Progenitor cell of endocrine pancreas (in vitro differentiated cells): Measurements from ENCODE around the gene OR56A5. TPM values are rescaled to one million over a fixed set of nuclear protein-coding genes. Genes with fewer than 3 reads are reported as not detected.
A peak's percentile ranks its signal among the peaks of the same experiment; 100 is the strongest.

Experiments used
- DNase-seq: peaks from one replicate; pipeline ENCODE4 v3.0.0; 2021; ENCODE audit warnings: low spot score; ENCODE audit not compliant: unreplicated experiment
- H3K27ac Mint-ChIP-seq: 2 replicates; pipeline ENCODE4 v1.8.0; 2021; ENCODE audit warnings: mild to moderate bottlenecking, moderate library complexity, mixed read lengths
- H3K27me3 Mint-ChIP-seq: 2 replicates; pipeline ENCODE4 v1.8.0; 2021; ENCODE audit warnings: mixed read lengths
- H3K36me3 Mint-ChIP-seq: 2 replicates; pipeline ENCODE4 v1.8.0; 2022; ENCODE audit warnings: mixed read lengths; ENCODE audit not compliant: insufficient read depth
- H3K4me1 Mint-ChIP-seq: 2 replicates; pipeline ENCODE4 v1.8.0; 2021; ENCODE audit warnings: low read depth, mixed read lengths
- H3K4me3 Mint-ChIP-seq: 2 replicates; pipeline ENCODE4 v1.8.0; 2021; ENCODE audit warnings: low read depth, mild to moderate bottlenecking, moderate library complexity, mixed read lengths
- H3K9me3 Mint-ChIP-seq: 2 replicates; pipeline ENCODE4 v1.8.0; 2021; ENCODE audit warnings: low read depth, mixed read lengths
- total RNA-seq: library from RNA; stranded (reverse); gene quantifications from 2 replicates; pipeline ENCODE4 v1.2.1, GENCODE V29; 2021
- TF ChIP-seq, protein P1 (sequence below): fragments of 200-600 bp; sonication (generic); IDR thresholded peaks from one replicate; pipeline ENCODE4 v1.5.0; 2021; ENCODE audit warnings: antibody characterized with exemption, mild to moderate bottlenecking; ENCODE audit not compliant: unreplicated experiment

The OR56A5 gene
- total RNA-seq, 1 donor from 2014 or later = not detected

DNA sequence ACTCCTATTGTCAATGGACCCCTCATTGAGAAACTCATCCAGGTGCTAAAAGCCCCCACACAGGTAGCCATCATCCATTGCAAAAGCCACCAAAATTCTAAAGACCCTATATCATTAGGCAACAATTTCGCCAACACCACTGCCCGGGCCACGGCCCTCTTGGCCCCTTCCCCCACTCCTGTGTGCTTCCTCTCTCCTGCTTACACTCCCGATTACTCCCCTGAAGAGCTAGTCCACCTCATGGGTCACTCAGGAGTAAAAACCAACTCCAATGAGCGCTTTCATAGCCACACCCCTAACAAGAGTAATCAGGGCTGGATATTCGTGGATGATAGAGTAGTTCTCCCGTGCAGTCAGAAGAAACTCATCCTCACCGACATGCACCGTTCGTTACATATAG is 35.2 kb downstream of the OR56A5 start:
- no peak overlapping the region for H3K4me3 Mint-ChIP-seq
- no peaks in the 10 kb centered on the region for H3K36me3 Mint-ChIP-seq
- TF ChIP-seq, protein P1, sequence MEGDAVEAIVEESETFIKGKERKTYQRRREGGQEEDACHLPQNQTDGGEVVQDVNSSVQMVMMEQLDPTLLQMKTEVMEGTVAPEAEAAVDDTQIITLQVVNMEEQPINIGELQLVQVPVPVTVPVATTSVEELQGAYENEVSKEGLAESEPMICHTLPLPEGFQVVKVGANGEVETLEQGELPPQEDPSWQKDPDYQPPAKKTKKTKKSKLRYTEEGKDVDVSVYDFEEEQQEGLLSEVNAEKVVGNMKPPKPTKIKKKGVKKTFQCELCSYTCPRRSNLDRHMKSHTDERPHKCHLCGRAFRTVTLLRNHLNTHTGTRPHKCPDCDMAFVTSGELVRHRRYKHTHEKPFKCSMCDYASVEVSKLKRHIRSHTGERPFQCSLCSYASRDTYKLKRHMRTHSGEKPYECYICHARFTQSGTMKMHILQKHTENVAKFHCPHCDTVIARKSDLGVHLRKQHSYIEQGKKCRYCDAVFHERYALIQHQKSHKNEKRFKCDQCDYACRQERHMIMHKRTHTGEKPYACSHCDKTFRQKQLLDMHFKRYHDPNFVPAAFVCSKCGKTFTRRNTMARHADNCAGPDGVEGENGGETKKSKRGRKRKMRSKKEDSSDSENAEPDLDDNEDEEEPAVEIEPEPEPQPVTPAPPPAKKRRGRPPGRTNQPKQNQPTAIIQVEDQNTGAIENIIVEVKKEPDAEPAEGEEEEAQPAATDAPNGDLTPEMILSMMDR = no peak
- no peak overlapping the region for H3K27ac Mint-ChIP-seq
- no peaks in the 10 kb centered on the region for H3K27me3 Mint-ChIP-seq
- H3K9me3 Mint-ChIP-seq = peaks cover 55% of the 10 kb centered on the region
- no peaks in the 10 kb centered on the region for H3K4me1 Mint-ChIP-seq
- DNase-seq = no peak

DNA sequence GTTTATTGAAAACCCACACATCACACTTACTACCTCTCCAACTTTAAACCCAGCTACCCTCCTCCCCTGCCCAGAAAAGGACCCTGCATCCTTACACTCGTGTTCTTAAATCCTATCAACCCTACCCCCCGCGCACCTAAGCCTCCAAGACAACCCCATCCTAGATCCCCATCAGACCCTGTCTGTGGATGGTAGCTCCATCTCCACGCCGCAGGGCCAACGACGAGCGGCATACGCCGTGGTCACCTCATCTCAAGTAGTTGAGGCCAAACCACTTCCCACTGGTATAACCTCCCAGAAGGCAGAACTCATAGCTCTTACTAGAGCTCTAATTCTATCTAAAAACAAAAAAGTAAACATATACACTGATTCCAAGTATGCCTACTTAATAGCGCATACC is 35.6 kb downstream of the OR56A5 start:
- H3K9me3 Mint-ChIP-seq = peaks cover 51% of the 10 kb centered on the region
- H3K27me3 Mint-ChIP-seq = no peaks in the 10 kb centered on the region
- TF ChIP-seq, protein P1 = no peak
- H3K27ac Mint-ChIP-seq = no peak overlapping the region
- DNase-seq = no peak
- H3K4me3 Mint-ChIP-seq = no peak overlapping the region
- no peaks in the 10 kb centered on the region for H3K4me1 Mint-ChIP-seq
- no peaks in the 10 kb centered on the region for H3K36me3 Mint-ChIP-seq

DNA sequence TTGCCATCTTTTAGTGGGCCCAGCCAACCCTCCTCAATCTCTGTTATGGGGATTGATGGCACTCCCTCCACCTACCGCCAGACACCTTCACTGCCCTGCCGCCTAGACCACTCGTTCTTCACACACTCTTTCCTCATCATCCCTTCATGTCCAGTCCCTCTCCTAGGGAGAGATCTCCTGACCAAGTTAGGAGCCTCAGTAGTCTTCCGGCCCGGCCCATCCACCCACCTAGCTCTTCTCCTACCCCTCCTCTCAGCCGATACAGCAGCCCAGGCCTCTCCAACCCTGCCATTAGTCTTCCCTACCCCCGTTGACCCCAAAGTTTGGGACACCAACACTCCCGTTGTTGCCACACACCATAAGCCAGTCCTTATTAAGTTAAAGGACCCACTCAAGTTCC is 37.2 kb downstream of the OR56A5 start:
- Mint-ChIP-seq H3K4me3 (no peak overlapping the region), H3K9me3 (peaks cover 37% of the 10 kb centered on the region)

GRCh38 chr11:5930614-5931013 is 37.7 kb downstream of the OR56A5 start:
- H3K27me3 Mint-ChIP-seq = no peaks in the 10 kb centered on the region
- peaks cover 35% of the 10 kb centered on the region for H3K9me3 Mint-ChIP-seq
- no peak overlapping the region for H3K4me3 Mint-ChIP-seq

More for the DNA sequence above, 37.2 kb downstream of the OR56A5 start:
- no peak for DNase-seq
- H3K4me1 Mint-ChIP-seq = no peaks in the 10 kb centered on the region
- H3K36me3 Mint-ChIP-seq = no peaks in the 10 kb centered on the region
- H3K27ac Mint-ChIP-seq = no peak overlapping the region
- TF ChIP-seq, protein P1 = no peak
- H3K27me3 Mint-ChIP-seq = no peaks in the 10 kb centered on the region

GRCh38 chr11:5929571-5930368 is 38.5 kb downstream of the OR56A5 start:
- H3K27ac Mint-ChIP-seq = peak overlapping the region; percentile 34
- H3K4me3 Mint-ChIP-seq = no peak overlapping the region
- no peak for DNase-seq
- TF ChIP-seq, protein P1 = no peak
- H3K4me1 Mint-ChIP-seq = no peaks in the 10 kb centered on the region
- H3K36me3 Mint-ChIP-seq = no peaks in the 10 kb centered on the region
- H3K27me3 Mint-ChIP-seq = no peaks in the 10 kb centered on the region
- H3K9me3 Mint-ChIP-seq = peaks cover 35% of the 10 kb centered on the region

More at GRCh38 chr11:5930614-5931013, 37.7 kb downstream of the OR56A5 start:
- TF ChIP-seq, protein P1 = no peak
- no peaks in the 10 kb centered on the region for H3K36me3 Mint-ChIP-seq
- H3K4me1 Mint-ChIP-seq = no peaks in the 10 kb centered on the region
- DNase-seq = no peak
- H3K27ac Mint-ChIP-seq = no peak overlapping the region
